GM12873 (cell line): ENCODE data around the gene NPAS3.

ENCODE experiments used
- CTCF ChIP-seq: IDR thresholded peaks from 2 replicates; pipeline ENCODE4 v1.5.1; 2012; ENCODE audit warnings: low read depth, mild to moderate bottlenecking, moderate library complexity, low read length, control low read depth; ENCODE audit not compliant: insufficient read depth; ENCODE audit errors: missing control alignments

Gene NPAS3

GRCh38 chr14:33590891-33591630, 652.4 kb downstream of the NPAS3 start:
- no peak for TF ChIP-seq CTCF

- TF ChIP-seq CTCF = no peak
Measured at GRCh38 chr14:33592297-33592696, 653.6 kb downstream of the NPAS3 start.

GRCh38 chr14:33596211-33597080, 657.8 kb downstream of the NPAS3 start:
- no peak for TF ChIP-seq CTCF

DNA sequence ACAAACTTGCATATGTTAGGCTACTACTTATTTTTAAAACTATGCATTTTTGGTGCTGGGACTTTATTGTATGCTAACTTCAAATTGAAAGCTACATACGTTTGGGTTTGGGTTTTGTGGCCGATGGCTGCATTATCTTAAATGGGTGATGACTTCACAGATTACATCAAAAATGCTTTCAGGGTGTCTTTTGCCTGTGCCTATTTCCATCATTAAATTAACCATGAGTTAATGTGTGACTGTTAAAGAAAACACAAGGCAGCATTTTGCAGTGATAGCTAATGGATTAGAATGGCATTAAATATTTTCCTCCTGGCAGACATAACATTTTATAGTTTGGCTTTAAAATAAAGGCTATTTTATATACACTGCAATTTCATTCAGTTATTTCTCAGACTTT, 659.9 kb downstream of the NPAS3 start:
- no peak for TF ChIP-seq CTCF

DNA sequence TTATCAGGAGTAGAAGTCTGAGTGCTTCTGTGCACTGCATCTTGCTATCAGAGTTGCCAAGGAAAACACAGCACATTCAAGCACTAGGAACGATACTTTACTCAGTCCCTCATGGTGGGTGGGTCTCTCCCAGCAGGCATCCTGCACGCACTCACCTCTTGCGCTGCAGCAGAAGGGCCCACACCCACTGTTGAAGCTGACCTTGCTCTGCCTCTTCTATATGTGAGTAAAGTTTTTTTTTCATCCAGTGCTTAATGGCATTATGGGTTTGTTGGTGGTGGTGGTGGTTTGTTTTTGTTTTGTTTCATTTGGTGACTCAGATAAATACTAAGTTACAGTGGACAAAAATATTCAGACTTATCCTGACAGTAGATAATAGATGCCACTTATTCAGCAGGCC, 663.7 kb downstream of the NPAS3 start:
- no peak for TF ChIP-seq CTCF

DNA sequence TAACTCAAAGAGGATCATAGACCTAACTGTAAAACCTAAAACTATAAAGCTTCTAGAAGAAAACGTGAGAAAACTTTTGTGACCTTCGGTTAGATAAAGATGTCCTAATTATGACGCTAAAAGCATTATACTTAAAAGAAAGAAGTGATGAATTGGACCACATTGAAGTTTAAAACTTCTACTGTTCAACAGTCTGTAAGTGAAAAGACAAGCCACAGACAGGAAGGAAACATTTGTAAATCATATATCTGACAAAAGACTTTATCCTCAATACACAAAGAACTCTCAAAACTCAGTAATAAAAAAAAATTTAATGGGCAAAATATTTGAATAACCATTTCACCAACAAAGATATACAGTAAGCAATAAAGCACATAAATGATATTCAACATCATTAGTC, 667.9 kb downstream of the NPAS3 start:
- no peak for TF ChIP-seq CTCF

DNA sequence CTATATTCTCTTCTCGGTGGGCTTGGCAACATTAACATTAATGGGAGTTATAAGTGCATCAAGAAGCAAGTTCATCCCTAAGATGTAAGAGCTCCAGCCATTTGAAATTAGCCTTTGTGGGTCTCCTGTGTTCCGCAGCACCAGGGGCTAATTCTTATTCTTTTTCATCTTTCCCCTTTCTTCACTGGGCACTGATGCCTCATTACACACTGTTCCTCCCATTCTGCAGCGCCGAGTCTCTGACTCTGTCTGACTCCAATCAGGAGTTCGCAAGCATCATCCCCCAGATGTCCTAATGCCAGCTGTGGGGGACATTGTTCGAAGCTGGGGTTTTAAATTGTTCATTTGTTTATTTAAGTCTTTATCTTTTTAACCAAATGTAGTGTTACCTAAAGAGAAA, 670.9 kb downstream of the NPAS3 start:
- TF ChIP-seq CTCF = no peak
